HG03469 (cell line): ENCODE measurements around the gene BET1L.
"Not testable (repeated sequence)": the region's sequence is repeated elsewhere in the genome, so short reads cannot be mapped to it uniquely, and the experiment has no call there.

Source experiments
- ATAC-seq: cut with Tn5 transposase; IDR thresholded peaks from one replicate; pipeline ENCODE4 v1.9.1; 2021; ENCODE audit warnings: mild to moderate bottlenecking, moderate library complexity, moderate number of reproducible peaks; ENCODE audit not compliant: unreplicated experiment

BET1L gene

DNA sequence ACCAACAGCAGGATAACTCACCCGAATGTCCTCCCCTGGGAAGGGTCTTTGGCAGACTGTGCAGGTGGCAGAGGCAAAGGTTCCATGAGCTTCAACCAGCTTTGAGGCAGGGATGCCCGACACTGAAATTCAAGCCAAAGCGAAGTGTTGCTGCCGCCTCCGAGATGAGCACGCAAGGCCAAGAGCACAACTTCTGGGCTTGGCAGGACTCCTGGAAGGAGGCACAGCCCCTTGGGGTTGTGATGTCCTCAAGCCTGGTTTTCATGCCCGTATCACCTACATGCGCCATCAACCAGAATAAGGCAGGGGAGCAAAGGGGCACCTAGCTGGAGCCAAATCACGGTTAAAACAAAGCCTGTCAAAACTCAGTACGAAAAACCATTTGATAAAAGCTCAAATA lies 23.2 kb upstream of the BET1L start:
- no peak for ATAC-seq

DNA sequence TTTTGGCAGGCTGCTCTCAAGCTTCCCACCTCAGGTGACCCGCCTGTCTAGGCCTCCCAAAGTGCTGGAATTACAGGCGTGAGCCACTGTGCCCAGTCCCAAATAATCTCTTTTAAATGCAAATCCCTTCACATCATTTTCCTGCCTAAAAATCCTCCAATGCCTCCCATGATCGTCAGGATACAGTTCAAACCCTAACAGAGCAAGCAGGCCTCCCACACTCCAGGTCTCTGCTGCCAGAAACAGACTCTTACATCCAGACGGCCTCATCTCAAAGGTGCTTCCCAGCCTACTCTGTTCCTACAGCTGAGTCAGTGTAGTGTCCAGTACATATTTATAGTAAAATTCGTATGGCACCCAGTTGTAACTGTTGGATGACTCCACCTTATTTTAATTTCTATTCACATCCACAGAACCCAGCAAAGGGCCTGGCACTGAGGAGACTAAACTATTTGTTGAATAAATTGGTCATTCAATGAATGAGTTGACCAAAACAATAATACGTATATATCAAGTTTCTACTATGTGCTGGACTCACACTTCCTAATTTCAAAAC lies 20.7 kb upstream of the BET1L start:
- no peak for ATAC-seq

DNA sequence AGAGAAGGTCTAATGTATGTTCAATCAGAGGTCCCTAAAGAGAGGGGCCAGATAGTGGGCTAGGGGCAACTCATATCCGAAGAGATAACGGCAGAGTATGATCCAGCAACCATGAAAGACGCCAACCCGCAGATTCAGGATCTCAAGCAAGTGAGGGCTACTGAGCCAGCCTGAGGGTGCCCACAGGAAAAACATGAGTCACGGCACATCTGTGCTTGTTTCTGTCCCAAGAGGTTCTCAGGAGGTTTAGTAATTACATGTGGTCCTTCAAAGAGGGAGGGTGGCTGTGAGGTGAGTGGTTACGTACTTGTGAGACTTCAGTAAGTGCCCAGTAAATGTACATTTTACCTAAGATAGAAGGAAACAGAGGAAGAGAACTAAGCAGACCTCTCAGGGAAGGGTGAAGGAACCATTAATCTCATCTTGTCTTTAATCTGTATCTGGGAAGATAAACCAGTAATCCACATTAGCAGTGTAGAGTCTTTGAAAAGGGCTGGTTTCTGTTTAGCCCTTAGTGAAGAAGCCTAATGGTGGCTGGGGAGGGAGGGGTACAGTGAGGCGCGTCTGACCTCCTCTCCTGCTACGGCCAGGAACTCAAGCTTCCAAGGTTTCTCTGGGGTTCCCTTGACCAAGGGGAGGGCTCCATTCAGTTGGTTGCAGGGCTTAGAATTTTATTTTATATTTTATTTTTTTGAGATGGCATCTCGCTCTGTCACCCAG lies 18.7 kb upstream of the BET1L start:
- no peak for ATAC-seq

DNA sequence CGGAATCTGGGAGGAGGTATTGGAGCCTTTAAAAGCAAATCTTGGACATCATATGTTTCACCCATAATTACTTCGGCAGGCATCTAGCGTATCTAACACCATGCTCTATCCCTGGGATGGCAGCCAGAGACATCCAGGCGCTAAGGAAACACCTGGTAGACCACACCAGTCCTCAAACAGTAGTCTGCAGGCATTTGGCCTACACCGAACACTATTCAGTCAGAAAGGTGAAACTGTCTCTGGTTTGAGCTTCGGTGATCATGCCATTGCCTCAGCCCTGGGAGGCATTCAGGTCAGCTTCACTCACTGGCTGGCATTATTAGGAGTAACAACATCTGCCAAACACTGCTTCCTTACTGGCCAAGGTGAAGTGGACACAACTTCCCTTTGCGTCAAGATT lies 17.2 kb upstream of the BET1L start:
- no peak for ATAC-seq

DNA sequence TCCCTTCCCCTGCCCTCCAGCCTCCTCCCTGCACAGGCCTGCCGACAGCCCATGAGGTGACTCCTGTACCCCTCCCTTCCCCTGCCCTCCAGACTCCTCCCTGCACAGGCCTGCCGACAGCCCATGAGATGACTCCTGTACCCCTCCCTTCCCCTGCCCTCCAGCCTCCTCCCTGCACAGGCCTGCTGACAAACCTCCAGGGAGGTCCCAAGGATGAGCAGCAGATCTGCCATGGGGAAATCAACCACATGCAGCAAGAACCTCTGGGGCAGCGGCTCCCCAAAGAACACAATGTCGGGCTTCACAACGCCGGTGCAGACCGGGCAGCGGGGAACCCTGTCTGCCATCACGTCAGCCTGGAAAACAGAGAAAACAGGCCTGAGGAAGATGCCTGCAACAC lies 16.7 kb upstream of the BET1L start:
- ATAC-seq, result no peak

DNA sequence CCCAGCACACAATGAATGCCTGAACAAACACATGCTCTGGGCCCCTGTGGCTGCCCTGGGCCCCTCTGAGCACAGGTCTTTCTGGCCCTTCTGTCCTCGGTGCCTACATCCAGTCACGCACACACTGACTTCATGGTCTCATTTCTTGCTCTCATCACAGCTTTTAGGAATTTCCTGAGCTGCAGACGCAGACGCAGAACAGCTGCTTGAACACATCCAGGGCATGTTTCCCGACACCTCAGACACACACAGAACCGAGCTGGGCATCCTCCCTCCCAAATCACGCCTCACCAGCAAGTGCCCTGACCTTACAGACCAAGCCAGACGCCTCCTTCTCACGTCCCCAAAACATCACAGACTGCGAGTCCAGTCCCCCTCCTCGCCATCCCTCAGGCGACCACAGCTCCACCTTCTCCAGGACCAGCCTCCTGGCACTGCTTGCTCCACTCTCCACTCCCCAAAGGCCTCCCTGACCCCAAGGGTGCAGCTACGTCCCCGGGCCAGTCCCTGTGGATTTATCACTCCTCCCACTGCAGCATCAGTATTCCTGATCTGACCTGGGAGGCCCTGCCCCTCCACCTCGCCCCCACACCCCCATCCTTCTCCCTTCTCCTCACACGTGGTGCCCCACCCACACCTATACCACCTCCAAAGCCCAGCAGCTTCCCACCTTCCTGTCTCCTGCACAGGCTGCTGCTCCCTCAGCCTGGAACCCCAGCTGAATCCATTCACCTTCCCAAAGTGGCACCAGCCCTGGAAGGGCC lies 16.0 kb upstream of the BET1L start:
- no peak for ATAC-seq

DNA sequence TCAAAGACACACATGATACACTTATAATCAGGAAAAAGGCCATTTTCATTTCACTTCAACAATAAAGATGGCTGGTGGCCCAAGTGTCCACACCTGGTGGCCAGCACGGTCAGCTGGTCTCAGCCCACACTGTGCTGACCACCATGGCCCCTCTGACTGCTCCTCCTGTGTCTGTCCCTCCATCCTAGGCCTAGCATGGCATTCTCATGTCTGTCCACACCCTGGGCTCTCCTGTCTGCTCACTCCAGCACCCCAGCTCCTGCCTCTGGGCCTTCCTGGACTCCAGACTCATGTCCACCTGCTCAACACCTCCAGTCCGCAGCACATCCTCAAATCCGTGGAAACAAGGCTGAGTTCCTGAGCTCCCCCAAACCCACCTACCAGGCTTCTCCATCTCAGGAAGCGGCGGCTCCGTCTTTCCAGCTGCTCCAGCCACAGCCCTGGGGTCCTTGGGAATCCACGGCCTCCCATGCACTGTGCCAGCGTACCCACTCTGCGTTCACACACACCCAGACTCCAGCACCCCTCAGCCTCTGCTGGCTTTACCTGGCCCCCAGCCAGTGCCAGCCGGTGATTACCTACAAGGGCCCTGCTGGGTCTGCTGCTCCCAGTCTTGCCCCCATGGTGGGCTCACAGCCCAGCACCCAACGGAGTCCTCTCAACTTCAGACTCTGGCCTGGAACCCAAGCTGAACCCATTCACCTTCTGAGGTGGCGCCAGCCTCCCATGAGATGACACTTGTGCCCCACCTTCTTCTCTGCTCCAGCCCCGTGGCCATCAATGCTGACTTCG lies 15.0 kb upstream of the BET1L start:
- no peak for ATAC-seq

DNA sequence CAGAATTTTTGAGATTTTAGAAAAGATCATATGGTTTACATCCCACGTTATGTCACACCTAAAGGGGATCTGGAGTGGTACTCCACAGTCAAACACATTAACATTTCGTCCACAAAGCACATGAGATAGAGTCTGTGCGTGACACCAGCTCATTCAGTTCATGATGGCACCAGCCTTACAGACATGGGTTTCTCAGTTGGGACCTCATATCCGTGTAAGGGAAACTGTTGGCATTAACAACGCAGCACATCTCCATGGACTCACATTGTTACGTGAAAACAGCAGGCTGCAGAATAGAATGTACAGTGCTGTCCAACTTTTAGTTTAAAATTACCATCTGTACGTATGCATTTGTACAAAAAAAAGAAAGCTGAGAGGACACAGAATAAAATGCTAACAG lies 14.3 kb upstream of the BET1L start:
- ATAC-seq, result no peak

DNA sequence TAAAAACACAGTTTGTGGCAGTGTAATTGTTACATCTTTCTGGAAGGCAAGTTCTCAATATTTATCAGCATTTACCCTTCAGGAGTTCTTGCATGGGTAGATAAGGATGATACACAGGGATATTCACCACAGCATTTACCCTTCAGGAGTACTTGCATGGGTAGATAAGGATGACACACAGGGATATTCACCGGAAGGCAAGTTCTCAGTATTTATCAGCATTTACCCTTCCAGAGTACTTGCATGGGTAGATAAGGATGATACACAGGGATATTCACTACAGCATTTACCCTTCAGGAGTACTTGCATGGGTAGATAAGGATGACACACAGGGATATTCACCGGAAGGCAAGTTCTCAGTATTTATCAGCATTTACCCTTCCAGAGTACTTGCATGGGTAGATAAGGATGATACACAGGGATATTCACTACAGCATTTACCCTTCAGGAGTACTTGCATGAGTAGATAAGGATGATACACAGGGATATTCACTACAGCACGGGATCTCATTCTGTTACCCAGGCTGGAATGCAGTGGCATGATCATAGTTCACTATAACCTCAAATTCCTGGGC lies 13.5 kb upstream of the BET1L start:
- not testable (repeated sequence) for ATAC-seq

DNA sequence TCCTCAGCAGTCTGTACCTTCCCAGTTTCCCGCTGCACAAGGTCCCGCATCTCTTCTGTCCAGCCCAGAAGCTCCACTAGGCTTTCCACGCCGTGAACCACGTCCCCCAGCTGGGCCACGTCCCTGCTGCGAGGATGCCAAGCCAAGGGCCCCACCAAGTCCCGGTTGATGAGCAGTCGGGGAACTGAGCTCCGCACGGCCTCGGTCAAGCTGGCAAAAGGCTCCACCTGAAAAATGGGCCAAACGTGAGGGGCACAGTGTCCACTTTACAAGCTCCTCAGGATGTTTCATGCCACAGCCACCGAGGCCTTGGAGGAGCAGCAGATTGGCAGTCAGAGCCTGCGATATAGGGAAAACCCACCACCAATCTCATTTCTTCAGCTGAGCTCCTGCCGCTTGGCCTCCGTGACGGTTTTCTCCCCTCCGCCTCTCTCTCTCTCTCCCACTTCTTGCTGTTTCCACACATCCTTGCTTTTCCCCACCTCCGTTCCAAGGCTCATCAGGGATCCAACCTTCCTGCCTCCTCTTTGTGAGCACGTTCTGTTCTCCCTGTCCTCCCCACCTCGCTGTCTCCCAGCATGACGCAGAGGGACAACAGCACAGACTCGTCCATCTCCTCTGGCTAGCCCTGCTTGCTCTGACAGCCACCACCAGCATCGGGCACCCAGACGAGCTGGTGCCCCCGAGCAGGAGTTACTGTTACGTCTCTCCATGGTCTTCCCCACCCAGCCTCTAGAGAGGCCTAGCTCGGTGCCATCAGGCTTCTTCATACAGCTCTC lies 11.8 kb upstream of the BET1L start:
- no peak for ATAC-seq

DNA sequence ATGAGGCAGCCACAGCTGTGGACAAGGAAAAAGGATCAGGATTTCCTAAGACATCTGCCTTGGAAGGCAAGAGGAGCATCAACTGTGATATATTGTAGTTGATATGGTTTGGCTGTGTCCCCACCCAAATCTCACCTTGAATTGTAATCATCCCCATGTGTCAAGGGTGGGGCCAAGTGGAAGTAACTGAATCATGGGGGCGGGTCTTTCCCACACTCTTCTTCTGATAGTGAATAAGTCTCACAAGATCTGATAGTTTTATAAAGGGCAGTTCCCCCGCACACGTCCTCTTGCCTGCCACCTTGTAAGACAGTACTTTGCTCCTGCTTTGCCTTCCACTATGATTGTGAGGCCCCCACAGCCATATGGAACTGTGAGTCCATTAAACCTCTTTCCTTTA lies 10.5 kb upstream of the BET1L start:
- no peak for ATAC-seq

DNA sequence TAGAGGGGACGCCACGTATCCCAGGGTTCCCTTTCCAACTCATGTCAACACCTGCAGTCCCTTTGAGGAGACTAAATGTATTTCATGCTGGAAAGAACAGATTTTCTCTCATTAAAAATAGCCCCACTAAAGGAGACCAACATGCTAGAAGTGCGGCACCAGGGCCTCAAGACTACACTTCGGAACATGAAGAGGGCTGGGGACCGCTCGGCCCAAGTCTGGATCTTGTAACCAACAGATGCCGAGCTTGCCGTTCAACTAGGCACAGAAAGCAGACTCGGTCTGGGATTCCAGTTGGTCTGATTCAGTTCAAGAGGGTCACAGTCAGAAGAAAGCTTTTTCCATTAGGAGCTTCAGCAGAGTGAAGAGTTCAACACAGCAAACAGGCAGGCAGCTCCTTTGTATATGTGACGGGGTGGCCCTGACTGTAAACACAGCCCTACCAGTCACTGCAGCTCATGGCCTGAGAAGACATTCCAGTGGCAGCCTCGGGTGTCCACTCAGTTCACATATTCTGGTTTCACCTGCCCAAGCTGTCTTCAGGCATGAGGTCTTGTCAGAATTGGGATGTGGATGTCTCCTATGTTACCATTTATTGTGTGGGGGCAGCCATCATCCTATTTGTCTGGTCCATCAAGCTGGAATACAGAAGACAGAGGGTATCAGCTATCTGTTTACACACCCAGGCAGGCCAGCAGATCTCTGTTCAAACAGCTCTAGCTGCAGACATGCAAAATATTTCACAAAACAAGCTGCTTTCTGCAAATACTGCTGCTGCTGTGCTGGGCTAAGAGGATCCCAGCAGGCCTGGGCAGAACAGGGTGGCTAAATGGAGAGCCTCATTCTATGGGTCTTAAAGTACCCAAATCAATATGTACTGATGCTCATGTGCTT lies 9.1 kb upstream of the BET1L start:
- no peak for ATAC-seq

DNA sequence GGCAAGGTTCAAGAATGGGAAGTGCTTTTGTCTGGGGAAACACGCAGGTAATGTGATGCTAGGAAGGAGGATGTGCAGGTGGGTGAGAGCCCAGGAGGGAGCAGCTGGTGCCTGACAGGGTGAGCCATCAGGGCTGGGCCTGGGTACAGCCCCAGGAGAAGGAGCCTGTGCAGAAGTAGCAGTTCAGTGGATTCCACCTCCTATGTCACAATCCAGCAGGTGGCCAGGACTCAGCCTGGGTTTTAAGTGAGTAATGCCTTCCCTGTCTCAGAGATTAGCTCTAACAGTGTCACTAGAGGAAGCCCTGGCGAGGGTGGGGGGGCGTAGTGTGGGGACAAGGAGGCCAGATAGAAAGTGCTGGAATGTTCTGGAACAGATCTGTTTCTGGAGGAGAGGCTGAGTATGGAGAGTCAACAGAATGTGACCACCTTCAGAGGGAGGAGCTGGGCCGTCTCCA lies 8.4 kb upstream of the BET1L start:
- no peak for ATAC-seq

DNA sequence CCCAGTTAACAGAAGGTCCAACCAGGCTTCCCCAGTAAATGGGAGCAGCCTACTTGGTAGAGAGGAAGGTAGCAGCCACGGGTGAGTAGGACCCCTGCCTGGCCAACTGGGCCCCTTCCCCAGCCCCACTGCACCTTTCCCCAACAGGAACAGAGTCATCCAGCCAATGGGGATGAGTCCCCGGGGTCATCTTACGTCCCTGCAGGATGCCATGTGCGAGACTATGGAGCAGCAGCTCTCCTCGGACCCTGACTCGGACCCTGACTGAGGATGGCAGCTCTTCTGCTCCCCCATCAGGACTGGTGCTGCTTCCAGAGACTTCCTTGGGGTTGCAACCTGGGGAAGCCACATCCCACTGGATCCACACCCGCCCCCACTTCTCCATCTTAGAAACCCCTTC lies 6.9 kb upstream of the BET1L start:
- ATAC-seq, result no peak

DNA sequence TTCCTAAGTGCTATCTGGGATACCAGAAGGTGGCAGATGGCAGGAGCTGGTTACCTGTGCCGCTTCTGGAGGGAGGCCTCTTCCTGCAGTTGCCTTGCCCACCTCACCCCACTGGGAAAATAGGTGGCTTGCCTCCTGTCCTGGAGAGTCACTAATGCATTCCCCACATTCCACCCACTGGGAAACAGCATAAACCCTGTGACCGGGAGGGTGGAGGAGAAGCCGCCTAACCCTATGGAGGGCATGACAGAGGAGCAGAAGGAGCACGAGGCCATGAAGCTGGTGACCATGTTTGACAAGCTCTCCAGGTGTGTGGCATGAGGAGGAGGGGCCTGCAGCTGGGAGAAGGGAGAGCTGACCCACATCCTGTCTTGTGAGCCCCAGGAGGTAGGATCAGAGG lies 5.9 kb upstream of the BET1L start:
- no peak for ATAC-seq

DNA sequence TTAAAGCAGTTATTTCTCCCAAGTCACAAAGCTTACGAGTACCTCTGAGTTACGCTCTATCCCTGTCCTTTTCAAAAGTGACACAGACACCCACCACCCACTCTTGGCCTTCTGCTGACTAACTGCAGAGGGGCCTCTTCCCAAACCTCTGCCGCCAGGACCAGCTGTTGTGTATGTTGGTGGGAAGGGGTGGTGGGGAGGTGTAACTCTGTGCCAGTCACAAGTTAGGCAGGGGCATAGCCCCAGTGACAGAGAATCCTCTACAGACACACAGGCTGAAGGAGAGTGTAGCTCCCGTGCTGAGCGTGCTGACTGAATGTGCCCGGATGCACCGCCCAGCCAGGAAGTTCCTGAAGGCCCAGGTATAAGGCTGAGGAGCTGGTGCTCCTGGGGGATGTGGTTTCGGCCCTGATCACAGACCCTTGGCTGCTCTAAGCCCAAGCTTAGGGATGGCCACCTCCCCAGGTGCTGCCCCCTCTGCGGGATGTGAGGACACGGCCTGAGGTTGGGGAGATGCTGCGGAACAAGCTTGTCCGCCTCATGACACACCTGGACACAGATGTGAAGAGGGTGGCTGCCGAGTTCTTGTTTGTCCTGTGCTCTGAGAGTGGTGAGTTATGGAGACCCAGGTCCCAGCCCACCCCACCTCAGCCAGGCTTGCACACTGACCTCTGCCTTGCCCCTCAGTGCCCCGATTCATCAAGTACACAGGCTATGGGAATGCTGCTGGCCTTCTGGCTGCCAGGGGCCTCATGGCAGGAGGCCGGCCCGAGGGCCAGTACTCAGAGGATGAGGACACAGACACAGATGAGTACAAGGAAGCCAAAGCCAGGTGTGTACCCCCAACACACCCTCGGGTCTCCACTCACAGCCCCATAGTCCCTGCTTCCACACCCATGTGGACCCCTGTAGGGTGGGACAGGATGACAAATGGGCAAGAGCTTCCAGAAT lies 5.2 kb upstream of the BET1L start:
- ATAC-seq, result no peak

DNA sequence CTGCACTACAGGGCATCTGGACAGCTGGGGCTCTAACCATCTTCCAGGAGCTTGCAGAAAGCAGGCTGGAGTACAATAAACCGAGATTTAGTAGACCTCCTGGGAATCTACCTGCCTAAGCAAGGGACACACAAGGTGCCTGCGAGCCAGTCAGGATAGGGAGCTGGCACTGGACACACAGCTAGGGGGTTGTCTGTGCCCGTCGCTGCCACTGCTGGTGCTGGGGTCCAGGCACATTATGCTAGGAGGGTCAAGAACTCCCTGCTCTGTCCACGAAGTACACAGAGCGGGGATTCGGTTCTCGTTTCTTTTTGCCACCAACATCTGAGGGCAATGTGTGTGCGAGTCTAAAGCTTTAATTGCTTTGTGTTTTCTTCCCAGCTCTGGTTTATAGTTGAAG lies 4.5 kb upstream of the BET1L start:
- ATAC-seq, result no peak

DNA sequence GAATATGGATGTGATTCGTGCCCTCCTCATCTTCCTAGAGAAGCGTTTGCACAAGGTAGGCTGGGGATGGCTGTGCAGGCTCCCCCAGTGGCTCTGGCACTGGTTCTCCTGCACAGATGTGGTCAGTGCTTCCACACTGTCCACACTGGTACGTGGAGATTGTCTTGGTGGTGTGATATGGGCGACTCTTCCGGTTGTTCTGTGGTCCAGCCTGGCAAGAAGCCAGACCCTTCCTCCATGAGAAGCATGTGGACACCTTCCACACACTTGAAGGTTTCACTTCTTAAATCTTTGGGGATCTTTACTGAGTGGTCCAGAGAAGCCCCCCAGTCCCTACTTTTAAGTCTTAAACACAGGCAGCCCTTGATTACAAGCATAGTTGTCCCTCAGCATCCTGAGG lies 4.1 kb upstream of the BET1L start:
- ATAC-seq, result no peak
